ENCODE results near the gene STX16. TPM values are rescaled to one million over a fixed set of nuclear protein-coding genes. Genes with fewer than 3 reads are reported as not detected.
"Not testable (repeated sequence)": the region's sequence is repeated elsewhere in the genome, so short reads cannot be mapped to it uniquely, and the experiment has no call there.

The STX16 gene
- total RNA-seq, 1 donor from 2014 or later: 67.8 TPM

- DNase-seq: no peak
- no peak for ATAC-seq
- peaks cover 6% of the 10 kb centered on the region for H3K27me3 ChIP-seq (ENCODE audit: low read depth)
- H3K9me3 ChIP-seq: no peaks in the 10 kb centered on the region
- no peak for TF ChIP-seq CTCF (IDR thresholded peaks at IDR 0.05)
- no peak overlapping the region for H3K27ac ChIP-seq
- intact Hi-C loops (cut with DNase I): no loop called here
- no peaks in the 10 kb centered on the region for H3K4me1 ChIP-seq
- no peaks in the 10 kb centered on the region for H3K36me3 ChIP-seq
- no peak overlapping the region for H3K4me3 ChIP-seq
Observed at GRCh38 chr20:58642441-58642840, 8.6 kb upstream of the STX16 start.

GRCh38 chr20:58642896-58643295 lies 8.2 kb upstream of the STX16 start:
- intact Hi-C loops (cut with DNase I); H3K9me3 ChIP-seq; H3K27me3 ChIP-seq (ENCODE audit: low read depth); H3K4me3 ChIP-seq; H3K27ac ChIP-seq; ATAC-seq; H3K4me1 ChIP-seq; H3K36me3 ChIP-seq; DNase-seq: not testable (repeated sequence)

- Histone ChIP-seq H3K27me3 (ENCODE audit: low read depth) (no peaks in the 10 kb centered on the region), H3K36me3 (no peaks in the 10 kb centered on the region), H3K4me1 (peaks cover 9% of the 10 kb centered on the region), H3K9me3 (no peaks in the 10 kb centered on the region), H3K27ac (no peak overlapping the region), H3K4me3 (no peak overlapping the region)
- ATAC-seq: no peak
- TF ChIP-seq CTCF (IDR thresholded peaks at IDR 0.05): no peak
- DNase-seq: no peak
- intact Hi-C loops (cut with DNase I): no loop called here
Observed at GRCh38 chr20:58645412-58645968, 5.6 kb upstream of the STX16 start.

- peaks cover 9% of the 10 kb centered on the region for H3K4me1 ChIP-seq
- TF ChIP-seq CTCF (IDR thresholded peaks at IDR 0.05): no peak
- no peaks in the 10 kb centered on the region for H3K36me3 ChIP-seq
- no peak overlapping the region for H3K4me3 ChIP-seq
- DNase-seq: no peak
- ATAC-seq: no peak
- intact Hi-C loops (cut with DNase I): no loop called here
- H3K27ac ChIP-seq: no peak overlapping the region
- H3K9me3 ChIP-seq: no peaks in the 10 kb centered on the region
- no peaks in the 10 kb centered on the region for H3K27me3 ChIP-seq (ENCODE audit: low read depth)
Observed at GRCh38 chr20:58646257-58646656, 4.8 kb upstream of the STX16 start.

GRCh38 chr20:58646703-58647102 lies 4.4 kb upstream of the STX16 start:
- Histone ChIP-seq H3K4me1 (peaks cover 9% of the 10 kb centered on the region), H3K27me3 (ENCODE audit: low read depth) (no peaks in the 10 kb centered on the region), H3K27ac (no peak overlapping the region), H3K36me3 (no peaks in the 10 kb centered on the region), H3K9me3 (no peaks in the 10 kb centered on the region), H3K4me3 (no peak overlapping the region)
- DNase-seq (no peak), ATAC-seq (no peak)
- intact Hi-C loops (cut with DNase I): no loop called here
- TF ChIP-seq CTCF (IDR thresholded peaks at IDR 0.05): no peak

GRCh38 chr20:58647162-58647795 lies 3.8 kb upstream of the STX16 start:
- no peak overlapping the region for H3K27ac ChIP-seq
- no peak for ATAC-seq
- H3K36me3 ChIP-seq: no peaks in the 10 kb centered on the region
- H3K4me1 ChIP-seq: peaks cover 9% of the 10 kb centered on the region
- H3K9me3 ChIP-seq: no peaks in the 10 kb centered on the region
- no peak for DNase-seq
- intact Hi-C loops (cut with DNase I): no loop called here
- no peak for TF ChIP-seq CTCF (IDR thresholded peaks at IDR 0.05)
- no peaks in the 10 kb centered on the region for H3K27me3 ChIP-seq (ENCODE audit: low read depth)
- no peak overlapping the region for H3K4me3 ChIP-seq

Measured in lower lobe of right lung (tissue), 2 donors.